Aorta (tissue), 5 donors: ENCODE results near the gene FOXJ3. TPM values are rescaled to one million over a fixed set of nuclear protein-coding genes. Genes with fewer than 3 reads are reported as not detected.

Experiments
- ATAC-seq: fragments of 200-7000 bp; cut with Tn5 transposase; one replicate; pipeline ENCODE4 v1.9.1; 2022; ENCODE audit warnings: moderate library complexity; ENCODE audit not compliant: low FRiP score
- DNase-seq, 2 donors: peaks; one replicate each; pipeline ENCODE4 v3.0.0-alpha.2; 2020
- H3K27ac ChIP-seq, 2 donors: one replicate each; pipeline ENCODE4 v1.5.1; 2013; ENCODE audit warnings: low read length in 2 of 2, mild to moderate bottlenecking in 2 of 2, moderate library complexity in 2 of 2, control low read depth in 1 of 2, inconsistent platforms in 1 of 2, low read depth in 1 of 2
- H3K27me3 ChIP-seq, 2 donors: one replicate each; pipeline ENCODE4 v1.6.1; 2013; ENCODE audit warnings: control low read depth in 1 of 2, low read length in 1 of 2, mild to moderate bottlenecking in 1 of 2, moderate library complexity in 1 of 2; ENCODE audit not compliant: insufficient read depth in 2 of 2, control insufficient read depth in 1 of 2
- H3K36me3 ChIP-seq, 2 donors: one replicate each; pipeline ENCODE4 v1.6.1; 2013; ENCODE audit warnings: control low read depth in 1 of 2, low read length in 1 of 2, mild to moderate bottlenecking in 1 of 2; ENCODE audit not compliant: insufficient read depth in 2 of 2, control insufficient read depth in 1 of 2
- H3K4me1 ChIP-seq, 2 donors: one replicate each; pipeline ENCODE4 v1.6.1; 2013; ENCODE audit warnings: low read length in 2 of 2, control low read depth in 1 of 2, mild to moderate bottlenecking in 1 of 2, moderate library complexity in 1 of 2; ENCODE audit not compliant: insufficient read depth in 2 of 2, control insufficient read depth in 1 of 2
- H3K4me3 ChIP-seq, 2 donors: one replicate each; pipeline ENCODE4 v1.5.1; 2013; ENCODE audit warnings: low read length in 2 of 2, control low read depth in 1 of 2, mild to moderate bottlenecking in 1 of 2
- H3K9me3 ChIP-seq: one replicate; pipeline ENCODE4 v1.6.1; 2013; ENCODE audit warnings: mild to moderate bottlenecking, low read length; ENCODE audit not compliant: control insufficient read depth
- WGBS, 2 donors: extraction: QIAGEN DNeasy Blood & Tissue Kit; methylation state at CpG; one replicate each; pipeline ENCODE4 v1.1.7; 2013; 5-methylcytosine and 5-hydroxymethylcytosine counted together
- intact Hi-C, 2 donors: fragments of 100-400 bp; cut with DNase I; formaldehyde crosslinking; loops; one replicate each; pipeline versions ENCODE4 v1.14.2 to v1.15.0; 2022
- polyA plus RNA-seq, 2 donors: library from polyadenylated mRNA; stranded (reverse); fragments of 200-250 nt; gene quantifications; one replicate each; pipeline ENCODE4 v1.2.3, GENCODE V29; 2013
- total RNA-seq, 2 donors: library from RNA; stranded (reverse); fragmentation: NEBNext Ultra II Directional; extraction: Animal tissue kit (Norgen Biotek cat#: 25700); gene quantifications; one replicate each; pipeline ENCODE4 v1.2.1, GENCODE V29; 2021
- donor health status: healthy with polysubstance abuse.
- donor health status: Bipolar disorder and iron deficiency.
- donor health status: DM: no; HTN: no; CAD: no.
- donor health status: DM: no; HTN: no; CAD: no.
- donor health status: DM: yes; HTN: yes; CAD: no.

The FOXJ3 gene
- total and polyA plus RNA-seq, 4 donors: 9.6 to 64.2 (median 30.7) TPM

GRCh38 chr1:42340901-42341300, 5.9 kb upstream of the FOXJ3 start:
- H3K9me3 ChIP-seq: no peaks in the 10 kb centered on the region
- no peak overlapping the region for H3K4me3 ChIP-seq
- no peak overlapping the region for H3K27ac ChIP-seq
- H3K4me1 ChIP-seq: no peaks in the 10 kb centered on the region
- intact Hi-C loops: loop anchor here in 1 of 2 donors (10.0 kb wide), 1 partner anchor 404 kb away; the partner anchor contains the start of gene CLDN19
- no peaks in the 10 kb centered on the region for H3K36me3 ChIP-seq
- H3K27me3 ChIP-seq: no peaks in the 10 kb centered on the region
- DNase-seq (no peak), ATAC-seq (no peak)
- WGBS, 2 donors: 71 to 93% methylated on average over 1 of the region's 1 CpG

- DNase-seq (no peak), ATAC-seq (no peak)
- Histone ChIP-seq H3K9me3 (no peaks in the 10 kb centered on the region), H3K27me3 (no peaks in the 10 kb centered on the region), H3K4me3 (no peak overlapping the region), H3K36me3 (no peaks in the 10 kb centered on the region), H3K27ac (no peak overlapping the region), H3K4me1 (no peaks in the 10 kb centered on the region)
- 35 to 56% methylated on average over 2 of the region's 2 CpGs for whole genome bisulfite sequencing, 2 donors
- intact Hi-C loops: loop anchor here in 1 of 2 donors (10.0 kb wide), 1 partner anchor 405 kb away; the partner anchor contains the start of gene CLDN19
Observed at GRCh38 chr1:42340093-42340492, 5.1 kb upstream of the FOXJ3 start.

GRCh38 chr1:42336978-42337377, 1.9 kb upstream of the FOXJ3 start:
- ATAC-seq (no peak), DNase-seq (no peak)
- Histone ChIP-seq H3K9me3 (no peaks in the 10 kb centered on the region), H3K36me3 (no peaks in the 10 kb centered on the region), H3K4me1 (peaks cover 0 to 2% of the 10 kb centered on the region in 2 donors), H3K4me3 (no peak overlapping the region), H3K27me3 (no peaks in the 10 kb centered on the region), H3K27ac (no peak overlapping the region)
- intact Hi-C loops: loop anchor here (5.0 to 10.0 kb wide), 3 partner anchors 120 to 345 kb away; partner anchors contain the start of genes PPCS (in 1 of the 2), YBX1 (in 1 of the 2) and ZMYND12 (in 1 of the 2)
- 57 to 69% methylated on average over 6 of the region's 6 CpGs for WGBS, 2 donors

GRCh38 chr1:42335809-42336518, 929 bp upstream of the FOXJ3 start:
- intact Hi-C loops: loop anchor here (2.0 to 10.0 kb wide), 4 partner anchors 121 to 346 kb away; partner anchors contain the start of genes PPCS (in 2 of the 2), ZMYND12 (in 2 of the 2) and YBX1 (in 1 of the 2)
- Histone ChIP-seq H3K9me3 (no peaks in the 10 kb centered on the region), H3K27me3 (no peaks in the 10 kb centered on the region), H3K4me1 (peaks cover 0 to 2% of the 10 kb centered on the region in 2 donors), H3K27ac (no peak overlapping the region), H3K4me3 (peak overlapping the region; percentile 55 to 94), H3K36me3 (no peaks in the 10 kb centered on the region)
- ATAC-seq: peak; percentile 3
- DNase-seq: no peak
- 10 to 12% methylated on average over 9 of the region's 9 CpGs for WGBS, 2 donors

- ATAC-seq (peak; percentile 80), DNase-seq (peak in 1 of 2 donors; percentile 62)
- intact Hi-C loops: loop anchor here (2.0 to 10.0 kb wide), 4 partner anchors 122 to 348 kb away; partner anchors contain the start of genes PPCS (in 2 of the 2), ZMYND12 (in 2 of the 2) and YBX1 (in 1 of the 2)
- Histone ChIP-seq H3K36me3 (no peaks in the 10 kb centered on the region), H3K4me3 (peak overlapping the region; percentile 79 to 94), H3K27ac (peak overlapping the region; percentile 64 to 68), H3K4me1 (peaks cover 0 to 2% of the 10 kb centered on the region in 2 donors), H3K27me3 (no peaks in the 10 kb centered on the region), H3K9me3 (no peaks in the 10 kb centered on the region)
- 0% methylated on average over 31 to 58 of the region's 58 CpGs for WGBS, 2 donors
Observed at GRCh38 chr1:42334240-42335049, 590 bp downstream of the FOXJ3 start.

- H3K4me3 ChIP-seq: peak overlapping the region; percentile 79 to 94
- H3K4me1 ChIP-seq: peaks cover 0 to 2% of the 10 kb centered on the region in 2 donors
- H3K27me3 ChIP-seq: no peaks in the 10 kb centered on the region
- no peak overlapping the region for H3K27ac ChIP-seq
- intact Hi-C loops: loop anchor here in 1 of 2 donors (2.0 to 10.0 kb wide), 2 partner anchors 123 to 159 kb away; partner anchors contain the start of genes PPCS and ZMYND12
- no peak for ATAC-seq
- H3K36me3 ChIP-seq: no peaks in the 10 kb centered on the region
- DNase-seq: no peak
- 1 to 5% methylated on average over 6 of the region's 6 CpGs for WGBS, 2 donors
- H3K9me3 ChIP-seq: no peaks in the 10 kb centered on the region
Observed at GRCh38 chr1:42333662-42334239, 1.3 kb downstream of the FOXJ3 start.

- WGBS, 2 donors: 66 to 68% methylated on average over 6 of the region's 6 CpGs
- no peaks in the 10 kb centered on the region for H3K9me3 ChIP-seq
- no peaks in the 10 kb centered on the region for H3K27me3 ChIP-seq
- DNase-seq: no peak
- ATAC-seq: no peak
- H3K4me3 ChIP-seq: no peak overlapping the region
- intact Hi-C loops: loop anchor here in 1 of 2 donors (10.0 kb wide), 1 partner anchor 158 kb away; no protein-coding TSS in a partner anchor
- no peaks in the 10 kb centered on the region for H3K36me3 ChIP-seq
- H3K27ac ChIP-seq: no peak overlapping the region
- peaks cover 0 to 2% of the 10 kb centered on the region in 2 donors for H3K4me1 ChIP-seq
Observed at GRCh38 chr1:42332877-42333276, 2.2 kb downstream of the FOXJ3 start.

GRCh38 chr1:42330215-42330614, 4.8 kb downstream of the FOXJ3 start:
- Histone ChIP-seq H3K4me1 (peaks cover 0 to 2% of the 10 kb centered on the region in 2 donors), H3K4me3 (no peak overlapping the region), H3K27me3 (no peaks in the 10 kb centered on the region), H3K27ac (no peak overlapping the region), H3K36me3 (no peaks in the 10 kb centered on the region), H3K9me3 (no peaks in the 10 kb centered on the region)
- ATAC-seq (no peak), DNase-seq (no peak)
- intact Hi-C loops: loop anchor here in 1 of 2 donors (10.0 kb wide), 1 partner anchor 155 kb away; no protein-coding TSS in a partner anchor
- whole genome bisulfite sequencing, 2 donors: 97 to 98% methylated on average over 10 of the region's 10 CpGs
